Measurements from ENCODE around the gene AMIGO1. TPM values are rescaled to one million over a fixed set of nuclear protein-coding genes. Genes with fewer than 3 reads are reported as not detected.

Gene AMIGO1
- total and polyA plus RNA-seq, 2 of the 8 experiments (the other 6 are each of a cell fraction or from before 2014, with no cell fraction given): 1.5 to 2.7 TPM

- POLR2A ChIA-PET (ENCODE audit: partially characterized antibody): interaction anchor here (2.1 to 2.5 kb wide), 2 partner anchors 9 to 30 kb away, joined by 7 read pairs; partner anchors contain the start of gene AMIGO1
- H3K56ac ChIP-seq (replicated peaks; ENCODE audit: insufficient read length, low read depth, low read length): no peak overlapping the region
- DNase-seq (ENCODE audit: low read depth in 1 of 2, low spot score in 2 of 2) (no peak), FAIRE-seq (no peak)
- peaks cover 0 to 2% (median 0%) of the 10 kb centered on the region in 4 experiments; a peak in 2 of 8 replicates for H3K36me3 ChIP-seq (ENCODE audit: control insufficient read depth in 2 of 4, insufficient read depth in 4 of 4, low read length in 3 of 4)
- H3K4me1 ChIP-seq (replicated peaks in 1 of 4; ENCODE audit: control insufficient read depth in 3 of 4, insufficient read depth in 4 of 4, low read length in 3 of 4): peaks cover 0 to 11% (median 5%) of the 10 kb centered on the region in 4 experiments; a peak in 5 of 7 replicates
- no peak overlapping the region for H4K91ac ChIP-seq (replicated peaks; ENCODE audit: insufficient read length, low read length)
- no peak overlapping the region for H3K23ac ChIP-seq (ENCODE audit: insufficient read length)
- no peak overlapping the region for H2BK5ac ChIP-seq (ENCODE audit: low read depth, low read length)
- no peak overlapping the region for H4K5ac ChIP-seq (ENCODE audit: insufficient read length, low read depth, low read length)
- no peaks in the 10 kb centered on the region for H3K23me2 ChIP-seq (ENCODE audit: low read depth, low read length)
- peaks cover 0 to 2% of the 10 kb centered on the region in 2 experiments for H4K20me1 ChIP-seq (replicated peaks in 1 of 2; ENCODE audit: control insufficient read depth in 1 of 2, insufficient read depth in 2 of 2, low read length in 2 of 2)
- H3K79me1 ChIP-seq (ENCODE audit: low read depth, low read length): no peaks in the 10 kb centered on the region
- H3K9ac ChIP-seq (replicated peaks in 1 of 4; ENCODE audit: extremely low read depth in 1 of 4, low read depth in 3 of 4, low read length in 3 of 4): no peak overlapping the region
- no peak overlapping the region for H3K4me3 ChIP-seq (ENCODE audit: extremely low read depth in 1 of 4, insufficient read depth in 2 of 4, low read depth in 3 of 4, low read length in 4 of 4)
- H3K9me3 ChIP-seq (ENCODE audit: insufficient read depth in 2 of 2, low read depth in 1 of 2, low read length in 1 of 2): no peaks in the 10 kb centered on the region
- no peak overlapping the region for H3K4me2 ChIP-seq (ENCODE audit: insufficient read depth in 1 of 2, low read depth in 2 of 2, low read length in 2 of 2)
- no peak overlapping the region for H2BK120ac ChIP-seq (replicated peaks; ENCODE audit: low read depth, low read length)
- H3K27me3 ChIP-seq (replicated peaks in 1 of 4; ENCODE audit: control insufficient read depth in 3 of 4, extremely low read depth in 1 of 4, insufficient read depth in 3 of 4, low read length in 3 of 4): no peaks in the 10 kb centered on the region
- H3K14ac ChIP-seq (ENCODE audit: insufficient read length): no peak overlapping the region
- H2AFZ ChIP-seq (ENCODE audit: low read length): no peak overlapping the region
- no peak overlapping the region for H3K27ac ChIP-seq (ENCODE audit: low read depth, low read length)
- no peak overlapping the region for H3K4ac ChIP-seq (replicated peaks; ENCODE audit: insufficient read length, low read depth, low read length)
- CTCF ChIA-PET (ENCODE audit: partially characterized antibody): interaction anchor here (0.7 to 43.7 kb wide), 7 partner anchors 5 to 232 kb away, joined by 3 to 1755 read pairs (median 18); partner anchors contain the start of genes AMIGO1, ATXN7L2, CYB561D1 and GPR61
- no peak overlapping the region for H3K18ac ChIP-seq (ENCODE audit: extremely low read depth, low read length)
- no peak overlapping the region for H4K8ac ChIP-seq (ENCODE audit: extremely low read depth, insufficient read depth, low read length)
- no peak overlapping the region for H2BK20ac ChIP-seq (ENCODE audit: low read length)
- no peak overlapping the region for H2BK12ac ChIP-seq (ENCODE audit: low read depth, low read length)
- WGBS, 2 experiments (ENCODE audit: extremely low coverage in 1 of 2, insufficient coverage in 1 of 2, insufficient read length in 1 of 2, insufficient replicate concordance in 2 of 2, low coverage in 1 of 2, low lambda C conversion rate in 2 of 2, missing lambda C conversion rate in 1 of 2): 79% methylated on average over 5 of the region's 5 CpGs; no CpG with 5 or more reads in 1 of the 2 experiments
- H3K79me2 ChIP-seq (ENCODE audit: control insufficient read depth in 1 of 2, insufficient read depth in 2 of 2, low read length in 2 of 2): no peaks in the 10 kb centered on the region
- H2BK15ac ChIP-seq (ENCODE audit: low read length): no peak overlapping the region
- no peak overlapping the region for H2AK5ac ChIP-seq (ENCODE audit: low read depth, low read length)
- TF ChIP-seq EGR1 (IDR thresholded peaks at IDR 0.05; ENCODE audit: borderline replicate concordance, low read depth, low read length): no peak
- TF ChIP-seq TEAD4 (IDR thresholded peaks at IDR 0.05; ENCODE audit: low read depth, low read length): no peak
- TF ChIP-seq SAP30 (IDR thresholded peaks at IDR 0.05; ENCODE audit: insufficient read depth, insufficient replicate concordance, low read length): no peak
- TF ChIP-seq TBP (IDR thresholded peaks at IDR 0.05; ENCODE audit: low read depth, low read length): no peak
- TF ChIP-seq SUZ12 (IDR thresholded peaks at IDR 0.05; ENCODE audit: low read length): no peak
Measured at GRCh38 chr1:109500941-109501381, 8.6 kb downstream of the AMIGO1 start.
